H1 (cell line): ENCODE measurements around the gene PI4KB. TPM values are rescaled to one million over a fixed set of nuclear protein-coding genes. Genes with fewer than 3 reads are reported as not detected.

Experiments used
- CTCF ChIA-PET: fragments of 300-600 bp; sonication (Branson Sonifier 250); formaldehyde crosslinking; loops from one replicate; lab custom pipeline; 2021; ENCODE audit not compliant: partially characterized antibody; lab: Charles Lee
- POLR2A ChIA-PET: fragments of 300-600 bp; sonication (Branson Sonifier 250); formaldehyde crosslinking; loops from one replicate; lab custom pipeline; 2021; ENCODE audit warnings: inconsistent platforms; ENCODE audit not compliant: partially characterized antibody; lab: Charles Lee
- DNase-seq, 2 experiments: peaks; one replicate each; pipeline versions ENCODE4 v3.0.0 to v3.0.0-alpha.2; 2010 to 2022; ENCODE audit warnings: low spot score in 2 of 2, low read depth in 1 of 2, mixed read lengths in 1 of 2
- FAIRE-seq: peaks from 2 replicates; lab custom pipeline; 2011; peaks lifted over from hg19 to GRCh38; lab: Jason Lieb, UNC
- H2AFZ ChIP-seq: 2 replicates; pipeline ENCODE4 v1.8.1; 2012; ENCODE audit warnings: low read length, inconsistent platforms
- H2AK5ac ChIP-seq: 2 replicates; pipeline ENCODE4 v1.6.1; 2013; ENCODE audit warnings: low read depth, low read length
- H2BK120ac ChIP-seq: replicated peaks from 2 replicates; pipeline ENCODE3; 2013; ENCODE audit warnings: low read depth, low read length, inconsistent platforms
- H2BK12ac ChIP-seq: 2 replicates; pipeline ENCODE4 v1.6.1; 2013; ENCODE audit warnings: low read depth, low read length
- H2BK15ac ChIP-seq: 2 replicates; pipeline ENCODE4 v1.6.1; 2013; ENCODE audit warnings: low read length
- H2BK20ac ChIP-seq: 2 replicates; pipeline ENCODE4 v1.6.1; 2013; ENCODE audit warnings: low read length
- H2BK5ac ChIP-seq: 2 replicates; pipeline ENCODE4 v1.6.1; 2013; ENCODE audit warnings: low read depth, low read length
- H3K14ac ChIP-seq: 2 replicates; pipeline ENCODE4 v1.6.1; 2013; ENCODE audit warnings: inconsistent platforms; ENCODE audit not compliant: insufficient read length
- H3K18ac ChIP-seq: 2 replicates; pipeline ENCODE4 v1.6.1; 2013; ENCODE audit warnings: low read length; ENCODE audit errors: extremely low read depth
- H3K23ac ChIP-seq: 2 replicates; pipeline ENCODE4 v1.6.1; 2013; ENCODE audit warnings: inconsistent platforms; ENCODE audit not compliant: insufficient read length
- H3K23me2 ChIP-seq: 2 replicates; pipeline ENCODE4 v1.6.1; 2013; ENCODE audit warnings: low read depth, low read length
- H3K27ac ChIP-seq: 2 replicates; pipeline ENCODE4 v1.6.1; 2011; ENCODE audit warnings: low read depth, low read length, inconsistent platforms
- H3K27me3 ChIP-seq, 4 experiments: replicated peaks in 1 of 4; 1 replicate in 1 of 4; 2 replicates in 3 of 4; pipeline versions ENCODE4 v1.6.1 to v1.8.1; 2011 to 2013; ENCODE audit warnings: low read length in 3 of 4, mild to moderate bottlenecking in 3 of 4, inconsistent platforms in 2 of 4, mixed read lengths in 2 of 4, moderate library complexity in 1 of 4; ENCODE audit not compliant: control insufficient read depth in 3 of 4, insufficient read depth in 3 of 4; ENCODE audit errors: extremely low read depth in 1 of 4
- H3K36me3 ChIP-seq, 4 experiments: 2 replicates each; pipeline versions ENCODE4 v1.6.1 to v1.8.1; 2011 to 2013; ENCODE audit warnings: mild to moderate bottlenecking in 4 of 4, low read length in 3 of 4, moderate library complexity in 2 of 4, control low read depth in 1 of 4, inconsistent platforms in 1 of 4; ENCODE audit not compliant: insufficient read depth in 4 of 4, control insufficient read depth in 2 of 4
- H3K4ac ChIP-seq: replicated peaks from 2 replicates; pipeline ENCODE3; 2013; ENCODE audit warnings: low read length, low read depth, mixed read lengths, inconsistent platforms; ENCODE audit not compliant: insufficient read length
- H3K4me1 ChIP-seq, 4 experiments: replicated peaks in 1 of 4; 1 replicate in 1 of 4; 2 replicates in 3 of 4; pipeline versions ENCODE4 v1.6.1 to v1.8.1; 2011 to 2013; ENCODE audit warnings: low read length in 3 of 4, inconsistent platforms in 2 of 4, mixed read lengths in 1 of 4; ENCODE audit not compliant: insufficient read depth in 4 of 4, control insufficient read depth in 3 of 4
- H3K4me2 ChIP-seq, 2 experiments: 2 replicates each; pipeline versions ENCODE4 v1.6.1 to v1.8.1; 2011 to 2013; ENCODE audit warnings: low read depth in 2 of 2, low read length in 2 of 2, control low read depth in 1 of 2, inconsistent platforms in 1 of 2, mild to moderate bottlenecking in 1 of 2; ENCODE audit not compliant: insufficient read depth in 1 of 2
- H3K4me3 ChIP-seq, 4 experiments: fragments of 200-600, 300-600 bp in 1 of 4; sonication (generic), shearing (Covaris generic), sonication (Bioruptor Twin) in 1 of 4; 2 replicates each; pipeline versions ENCODE4 v1.5.1 to v1.8.1; 2011 to 2016; ENCODE audit warnings: low read length in 4 of 4, low read depth in 3 of 4, control low read depth in 2 of 4, inconsistent platforms in 2 of 4, mild to moderate bottlenecking in 2 of 4, mixed read lengths in 1 of 4, moderate library complexity in 1 of 4; ENCODE audit not compliant: insufficient read depth in 2 of 4; ENCODE audit errors: extremely low read depth in 1 of 4
- H3K56ac ChIP-seq: replicated peaks from 2 replicates; pipeline ENCODE3; 2013; ENCODE audit warnings: low read depth, mild to moderate bottlenecking, mixed read lengths, low read length, inconsistent platforms; ENCODE audit not compliant: insufficient read length
- H3K79me1 ChIP-seq: 2 replicates; pipeline ENCODE4 v1.6.1; 2013; ENCODE audit warnings: low read depth, low read length, control low read depth
- H3K79me2 ChIP-seq, 2 experiments: 2 replicates each; pipeline versions ENCODE4 v1.6.1 to v1.8.1; 2012 to 2013; ENCODE audit warnings: low read length in 2 of 2, mild to moderate bottlenecking in 2 of 2, inconsistent platforms in 1 of 2; ENCODE audit not compliant: insufficient read depth in 2 of 2, control insufficient read depth in 1 of 2
- H3K9ac ChIP-seq, 4 experiments: replicated peaks in 1 of 4; 1 replicate in 1 of 4; 2 replicates in 3 of 4; pipeline versions ENCODE4 v1.6.1 to v1.8.1; 2011 to 2013; ENCODE audit warnings: low read depth in 3 of 4, low read length in 3 of 4, control low read depth in 2 of 4, mild to moderate bottlenecking in 2 of 4, moderate library complexity in 2 of 4, inconsistent platforms in 1 of 4; ENCODE audit errors: extremely low read depth in 1 of 4
- H3K9me3 ChIP-seq, 2 experiments: 2 replicates each; pipeline versions ENCODE4 v1.6.1 to v1.8.1; 2012 to 2013; ENCODE audit warnings: mild to moderate bottlenecking in 2 of 2, moderate library complexity in 2 of 2, control low read depth in 1 of 2, inconsistent platforms in 1 of 2, low read depth in 1 of 2, low read length in 1 of 2, mixed read lengths in 1 of 2; ENCODE audit not compliant: insufficient read depth in 2 of 2
- H4K20me1 ChIP-seq, 2 experiments: replicated peaks in 1 of 2; 2 replicates each; pipeline versions ENCODE3 to v1.8.1; 2011 to 2013; ENCODE audit warnings: inconsistent platforms in 2 of 2, low read length in 2 of 2, mild to moderate bottlenecking in 1 of 2; ENCODE audit not compliant: insufficient read depth in 2 of 2, control insufficient read depth in 1 of 2
- H4K5ac ChIP-seq: 2 replicates; pipeline ENCODE4 v1.6.1; 2013; ENCODE audit warnings: low read length, low read depth, mixed read lengths, inconsistent platforms; ENCODE audit not compliant: insufficient read length
- H4K8ac ChIP-seq: 2 replicates; pipeline ENCODE4 v1.8.0; 2013; ENCODE audit warnings: mild to moderate bottlenecking, moderate library complexity, low read length, inconsistent platforms; ENCODE audit not compliant: insufficient read depth; ENCODE audit errors: extremely low read depth
- H4K91ac ChIP-seq: replicated peaks from 2 replicates; pipeline ENCODE3; 2013; ENCODE audit warnings: low read length, mixed read lengths, inconsistent platforms; ENCODE audit not compliant: insufficient read length
- BRCA1 ChIP-seq: IDR thresholded peaks from 2 replicates; pipeline ENCODE4 v1.6.1; 2012; ENCODE audit warnings: low read depth, low read length, improper control_type of control experiment
- GABPA ChIP-seq: IDR thresholded peaks from 2 replicates; pipeline ENCODE4 v1.6.1; 2011; ENCODE audit warnings: mild to moderate bottlenecking, low read length, moderate library complexity, borderline replicate concordance; ENCODE audit not compliant: insufficient read depth
- PHF8 ChIP-seq: fragments of 200-600 bp; sonication (generic); conservative IDR thresholded peaks from 2 replicates; pipeline ENCODE4 v1.7.1; 2012; ENCODE audit warnings: low read depth, mild to moderate bottlenecking, inconsistent platforms, low read length, moderate library complexity
- WGBS, 2 experiments: shearing (Covaris generic) in 1 of 2; methylation state at CpG; one replicate each; pipeline versions ENCODE4 v1.1.6 to v1.1.7; 2013 to 2015; ENCODE audit warnings: low lambda C conversion rate in 2 of 2, mixed read lengths in 2 of 2, inconsistent platforms in 1 of 2, low coverage in 1 of 2, missing lambda C conversion rate in 1 of 2; ENCODE audit not compliant: insufficient replicate concordance in 2 of 2, insufficient coverage in 1 of 2, insufficient read length in 1 of 2; ENCODE audit errors: extremely low coverage in 1 of 2, missing lambda C conversion rate in 1 of 2; 5-methylcytosine and 5-hydroxymethylcytosine counted together
- polyA plus RNA-seq, 7 experiments: library from polyadenylated mRNA; depleted of rRNA in 3 of 7; stranded (reverse) in 5 of 7; unstranded in 2 of 7; fragments of >200 nt in 5 of 7; fragments of 200-250 nt in 2 of 7; gene quantifications; 1 replicate in 5 of 7; 2 replicates in 1 of 7; 4 replicates in 1 of 7; pipeline versions ENCODE4 v1.2.1 to v1.2.3, GENCODE V29; 2011 to 2013; ENCODE audit warnings: missing spikeins in 2 of 7, mixed read lengths in 2 of 7
- total RNA-seq: library from RNA; stranded (reverse); fragmentation: NEBNext Ultra II Directional; extraction: Animal tissue kit (Norgen Biotek cat#: 25700); gene quantifications from 2 replicates; pipeline ENCODE4 v1.2.1, GENCODE V29; 2021
- TF ChIP-seq, protein P1 (sequence below): IDR thresholded peaks from 2 replicates; pipeline ENCODE4 v1.6.1; 2012; ENCODE audit warnings: low read length, inconsistent platforms

The PI4KB gene
- total and polyA plus RNA-seq, 2 of the 8 experiments (the other 6 are each of a cell fraction or from before 2014, with no cell fraction given): 30.1 to 37.1 TPM

DNA sequence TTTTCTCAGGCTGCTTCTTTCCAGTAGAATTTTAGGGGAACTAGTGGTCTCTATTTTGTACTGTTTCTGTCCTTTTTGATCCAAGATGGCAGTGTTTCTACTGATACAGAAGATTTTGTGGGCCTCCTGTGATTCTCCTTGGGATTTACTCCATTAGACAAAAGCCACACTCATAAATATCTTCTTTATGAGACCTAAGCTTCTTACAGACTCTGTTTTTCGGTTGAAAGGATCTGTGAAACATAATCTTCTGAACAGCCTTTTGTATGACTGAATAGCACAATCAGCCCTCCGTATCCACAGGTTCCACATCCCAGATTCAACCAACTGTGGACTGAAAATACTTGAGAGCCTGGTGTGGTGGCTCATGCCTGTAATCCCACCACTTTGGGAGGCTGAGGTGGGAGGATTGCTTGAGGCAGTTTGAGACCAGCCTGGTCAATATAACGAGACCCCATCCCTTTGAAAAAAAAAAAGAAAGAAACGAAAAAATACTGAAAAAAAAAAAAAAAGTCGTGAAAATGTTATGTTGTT lies 83.5 kb downstream of the PI4KB start:
- ChIA-PET CTCF (interaction anchor here (2.9 kb wide), 1 partner anchor 8 kb away, joined by 21 read pairs; no protein-coding TSS in a partner anchor), POLR2A (no interaction called here)

More for the DNA sequence above, 83.5 kb downstream of the PI4KB start:
- Histone ChIP-seq H3K36me3 (peaks cover 42 to 94% (median 78%) of the 10 kb centered on the region in 4 experiments), H4K20me1 (peaks cover 0 to 3% of the 10 kb centered on the region in 2 experiments), H3K79me2 (no peaks in the 10 kb centered on the region), H2BK120ac (no peak overlapping the region), H3K23ac (no peak overlapping the region), H3K23me2 (no peaks in the 10 kb centered on the region), H3K4me3 (no peak overlapping the region), H4K8ac (no peak overlapping the region), H2BK15ac (no peak overlapping the region), H2BK20ac (no peak overlapping the region), H3K14ac (no peak overlapping the region), H3K18ac (no peak overlapping the region), H2BK12ac (no peak overlapping the region), H4K5ac (no peak overlapping the region), H2AK5ac (no peak overlapping the region), H3K9ac (no peak overlapping the region), H3K4me1 (no peaks in the 10 kb centered on the region), H3K79me1 (no peaks in the 10 kb centered on the region), H4K91ac (no peak overlapping the region), H3K4ac (no peak overlapping the region), H3K27me3 (no peaks in the 10 kb centered on the region), H3K27ac (no peak overlapping the region), H3K4me2 (no peak overlapping the region), H3K56ac (no peak overlapping the region), H2AFZ (no peak overlapping the region), H2BK5ac (no peak overlapping the region), H3K9me3 (no peaks in the 10 kb centered on the region)
- WGBS, 2 experiments: 93% methylated on average over 5 of the region's 5 CpGs; no CpG with 5 or more reads in 1 of the 2 experiments
- FAIRE-seq: no peak
- no peak for DNase-seq
- TF ChIP-seq, protein P1, sequence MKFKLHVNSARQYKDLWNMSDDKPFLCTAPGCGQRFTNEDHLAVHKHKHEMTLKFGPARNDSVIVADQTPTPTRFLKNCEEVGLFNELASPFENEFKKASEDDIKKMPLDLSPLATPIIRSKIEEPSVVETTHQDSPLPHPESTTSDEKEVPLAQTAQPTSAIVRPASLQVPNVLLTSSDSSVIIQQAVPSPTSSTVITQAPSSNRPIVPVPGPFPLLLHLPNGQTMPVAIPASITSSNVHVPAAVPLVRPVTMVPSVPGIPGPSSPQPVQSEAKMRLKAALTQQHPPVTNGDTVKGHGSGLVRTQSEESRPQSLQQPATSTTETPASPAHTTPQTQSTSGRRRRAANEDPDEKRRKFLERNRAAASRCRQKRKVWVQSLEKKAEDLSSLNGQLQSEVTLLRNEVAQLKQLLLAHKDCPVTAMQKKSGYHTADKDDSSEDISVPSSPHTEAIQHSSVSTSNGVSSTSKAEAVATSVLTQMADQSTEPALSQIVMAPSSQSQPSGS: no peak
- TF ChIP-seq BRCA1: no peak
- TF ChIP-seq GABPA: no peak
- TF ChIP-seq PHF8: no peak
